ENCODE measurements around the gene FOXD2.

- TF ChIP-seq CTCF (IDR thresholded peaks at IDR 0.05; ENCODE audit: insufficient read depth, low read depth, low read length) (peak; percentile 12), EZH2 (IDR thresholded peaks at IDR 0.05; ENCODE audit: insufficient read depth, low read length) (no peak)
Measured at GRCh38 chr1:47449822-47450552, 12.1 kb downstream of the FOXD2 start.

Measured in astrocyte (in vitro differentiated cells and primary cell).